Endodermal cell (in vitro differentiated cells): ENCODE data around the gene SFTPA2. TPM values are rescaled to one million over a fixed set of nuclear protein-coding genes. Genes with fewer than 3 reads are reported as not detected.
"Not testable (repeated sequence)": the region's sequence is repeated elsewhere in the genome, so short reads cannot be mapped to it uniquely, and the experiment has no call there.

Experiments used
- DNase-seq: peaks from one replicate; pipeline ENCODE4 v3.0.0-alpha.2; 2017
- H3K27ac ChIP-seq: 2 replicates; pipeline ENCODE4 v1.5.1; 2013; ENCODE audit warnings: mild to moderate bottlenecking, low read depth, low read length, moderate library complexity
- H3K27me3 ChIP-seq: 2 replicates; pipeline ENCODE4 v1.6.1; 2013; ENCODE audit warnings: mild to moderate bottlenecking, low read length, moderate library complexity; ENCODE audit not compliant: insufficient read depth, control insufficient read depth, poor library complexity, severe bottlenecking
- H3K36me3 ChIP-seq: 2 replicates; pipeline ENCODE4 v1.7.0; 2013; ENCODE audit warnings: mild to moderate bottlenecking, low read length, moderate library complexity; ENCODE audit not compliant: control insufficient read depth, insufficient read depth
- H3K4me1 ChIP-seq: one replicate; pipeline ENCODE4 v1.7.0; 2013; ENCODE audit warnings: low read length; ENCODE audit not compliant: control insufficient read depth, insufficient read depth
- H3K4me3 ChIP-seq: 2 replicates; pipeline ENCODE4 v1.5.1; 2013; ENCODE audit warnings: mild to moderate bottlenecking, low read length, moderate library complexity
- H3K9ac ChIP-seq: 2 replicates; pipeline ENCODE4 v1.6.1; 2013; ENCODE audit warnings: mild to moderate bottlenecking, low read length, moderate library complexity; ENCODE audit not compliant: poor library complexity, severe bottlenecking; ENCODE audit errors: extremely low read depth
- H3K9me3 ChIP-seq: 2 replicates; pipeline ENCODE4 v1.6.1; 2013; ENCODE audit warnings: mild to moderate bottlenecking, low read length, moderate library complexity; ENCODE audit not compliant: control insufficient read depth
- H3K27ac Mint-ChIP-seq: 2 replicates; pipeline ENCODE4 v1.8.0; 2020; ENCODE audit warnings: mixed read lengths
- H3K27me3 Mint-ChIP-seq: 2 replicates; pipeline ENCODE4 v1.8.0; 2021; ENCODE audit warnings: mild to moderate bottlenecking, mixed read lengths; ENCODE audit not compliant: insufficient read depth
- H3K36me3 Mint-ChIP-seq: 2 replicates; pipeline ENCODE4 v1.8.0; 2020; ENCODE audit warnings: low read depth, mixed read lengths
- H3K4me1 Mint-ChIP-seq: 2 replicates; pipeline ENCODE4 v1.8.0; 2020; ENCODE audit warnings: mixed read lengths
- H3K4me3 Mint-ChIP-seq: 2 replicates; pipeline ENCODE4 v1.8.0; 2020; ENCODE audit warnings: mild to moderate bottlenecking, moderate library complexity, mixed read lengths
- H3K9me3 Mint-ChIP-seq: 2 replicates; pipeline ENCODE4 v1.8.0; 2020; ENCODE audit warnings: mild to moderate bottlenecking, mixed read lengths
- WGBS, 2 experiments: methylation state at CpG; one replicate each; pipeline versions ENCODE4 v1.1.5 to v1.1.7; 2013; ENCODE audit warnings: missing lambda C conversion rate in 2 of 2, mixed read lengths in 1 of 2; ENCODE audit not compliant: insufficient coverage in 1 of 2, insufficient read length in 1 of 2; 5-methylcytosine and 5-hydroxymethylcytosine counted together
- total RNA-seq, 2 donors: library from RNA; stranded (reverse); fragmentation: NEBNext Ultra II Directional in 1 of 2; extraction: Animal tissue kit (Norgen Biotek cat#: 25700) in 1 of 2; gene quantifications; 2 replicates in 1 of 2; 3 replicates in 1 of 2; pipeline ENCODE4 v1.2.1, GENCODE V29; 2021

SFTPA2 gene
- total RNA-seq, 2 donors from 2014 or later: not detected

DNA sequence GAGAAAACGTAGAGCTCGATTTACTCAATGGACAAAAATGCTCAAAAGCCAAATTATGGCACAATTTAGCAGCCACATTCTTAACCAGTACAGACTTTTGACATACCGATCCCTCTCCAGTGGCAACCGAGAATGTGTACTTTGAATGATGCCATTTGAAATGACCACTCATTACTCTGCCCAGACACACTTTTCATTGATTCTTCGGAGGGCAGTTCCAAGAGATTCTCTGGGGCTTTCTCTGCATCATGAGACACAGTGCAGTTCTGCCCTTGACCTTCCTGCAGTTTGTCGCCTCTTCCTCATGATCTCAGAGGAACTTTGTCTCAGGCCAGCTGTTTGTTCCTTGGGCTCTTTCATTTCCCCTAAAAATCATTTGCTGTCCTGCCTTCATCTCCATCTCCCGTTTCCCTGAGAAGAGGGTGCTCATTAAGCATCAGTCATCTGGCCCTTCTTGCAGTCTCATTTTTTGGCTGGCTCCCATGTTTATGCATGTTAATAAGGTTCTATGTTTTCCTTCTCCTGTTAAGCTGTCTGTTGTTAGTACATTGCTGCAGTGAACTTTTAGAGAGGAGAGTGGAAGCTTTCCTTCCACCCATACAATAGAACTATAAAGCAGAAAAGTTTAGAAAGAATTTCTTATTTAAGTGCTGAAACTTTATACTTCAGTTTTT is 43.5 kb downstream of the SFTPA2 start:
- DNase-seq, H3K36me3 ChIP-seq, H3K9ac ChIP-seq, H3K9me3 Mint-ChIP-seq, H3K36me3 Mint-ChIP-seq, H3K4me1 Mint-ChIP-seq, H3K27ac Mint-ChIP-seq, H3K27me3 Mint-ChIP-seq, H3K27me3 ChIP-seq, H3K4me3 Mint-ChIP-seq, H3K4me3 ChIP-seq, H3K27ac ChIP-seq, H3K9me3 ChIP-seq, H3K4me1 ChIP-seq: not testable (repeated sequence)
- 75 to 84% methylated on average over 1 to 4 of the region's 7 CpGs for WGBS, 2 experiments

DNA sequence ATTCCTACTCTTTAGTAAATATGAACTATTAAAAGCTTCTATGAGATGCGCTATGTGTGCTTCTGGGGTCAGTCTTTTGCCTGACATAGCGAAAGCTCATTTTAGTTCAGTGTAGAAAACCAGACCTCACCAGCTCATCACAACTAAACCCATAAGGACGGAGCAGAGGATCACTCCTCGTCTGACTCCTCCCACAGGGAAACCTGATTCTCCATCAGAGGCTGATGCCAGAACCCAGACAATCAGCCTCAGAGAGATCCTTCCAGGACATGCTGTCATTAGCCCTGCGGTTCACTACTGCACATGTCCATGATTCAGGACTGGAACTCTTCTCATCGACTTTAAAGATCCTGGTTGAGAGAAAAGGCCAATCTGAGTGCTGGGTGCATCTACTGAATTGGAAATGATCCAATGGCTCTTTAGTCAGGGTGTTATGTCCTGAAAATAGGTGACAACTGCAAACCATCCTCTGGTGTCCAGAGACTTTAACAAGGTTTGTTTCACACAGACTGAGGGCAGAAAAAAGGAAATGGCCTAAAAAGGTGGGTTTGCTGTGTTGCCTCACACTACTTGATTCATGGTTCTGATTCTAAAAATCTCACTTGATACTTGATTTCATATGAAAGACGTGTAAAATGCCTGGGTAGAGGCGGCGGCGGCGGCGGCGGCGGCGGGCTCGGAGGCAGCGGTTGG is 48.2 kb downstream of the SFTPA2 start, which contains the start of gene EIF5AL1:
TSS of gene EIF5AL1 (plus strand) at position 643 of the 693 bp plus-strand sequence. CDS start 117 bp downstream, outside the sequence.
- not testable (repeated sequence) for H3K27ac Mint-ChIP-seq, H3K4me1 Mint-ChIP-seq, H3K4me3 ChIP-seq, H3K4me1 ChIP-seq, H3K9me3 Mint-ChIP-seq, H3K9ac ChIP-seq, H3K4me3 Mint-ChIP-seq, DNase-seq, H3K9me3 ChIP-seq, H3K27ac ChIP-seq, H3K36me3 ChIP-seq, H3K36me3 Mint-ChIP-seq, H3K27me3 ChIP-seq
- peaks cover 12% of the 10 kb centered on the region for H3K27me3 Mint-ChIP-seq
- WGBS, 2 experiments: 89% methylated on average over 3 of the region's 17 CpGs; no CpG with 5 or more reads in 1 of the 2 experiments

GRCh38 chr10:79509934-79510508 is 50.2 kb downstream of the SFTPA2 start:
- not testable (repeated sequence) for H3K27ac Mint-ChIP-seq, H3K36me3 Mint-ChIP-seq, H3K9me3 Mint-ChIP-seq, H3K4me3 ChIP-seq, H3K4me3 Mint-ChIP-seq, H3K27ac ChIP-seq, H3K9ac ChIP-seq, H3K4me1 Mint-ChIP-seq, H3K9me3 ChIP-seq, DNase-seq, H3K4me1 ChIP-seq, H3K36me3 ChIP-seq
- H3K27me3 Mint-ChIP-seq: peaks cover 25% of the 10 kb centered on the region
- WGBS, 2 experiments: no CpG with 5 or more reads among the region's 5 CpGs
- peaks cover 25% of the 10 kb centered on the region for H3K27me3 ChIP-seq

DNA sequence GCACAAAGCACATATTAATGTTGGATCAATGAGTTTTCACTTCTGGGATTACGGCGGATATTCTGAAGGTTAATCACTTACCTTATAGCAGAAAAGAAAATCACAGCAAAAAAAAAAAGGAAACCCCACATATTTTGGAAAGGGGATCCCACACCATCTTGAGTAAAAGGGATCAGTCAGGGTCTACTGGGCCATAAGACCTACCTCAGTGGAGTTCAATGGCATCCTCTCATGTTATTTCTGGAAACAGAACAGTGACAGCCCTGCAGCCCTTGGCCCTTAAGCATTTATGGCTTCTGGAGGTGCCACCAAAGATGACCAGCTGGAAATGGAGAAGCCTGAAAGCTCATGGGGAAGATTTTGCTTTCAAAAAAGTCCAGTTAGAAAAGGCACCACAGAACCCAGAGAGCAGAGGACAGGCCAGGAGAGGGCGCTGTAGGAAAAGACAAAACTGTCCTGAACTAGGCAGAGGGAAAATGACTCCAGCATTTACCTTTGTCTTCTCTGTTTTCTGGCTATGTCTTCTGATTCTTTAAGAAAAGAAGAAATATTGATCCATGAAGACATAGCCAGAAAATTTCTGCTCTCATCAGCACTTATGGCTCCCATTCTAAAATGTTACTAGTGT is 50.8 kb downstream of the SFTPA2 start:
- not testable (repeated sequence) for DNase-seq, H3K27ac Mint-ChIP-seq, H3K27ac ChIP-seq, H3K4me1 ChIP-seq, H3K4me1 Mint-ChIP-seq, H3K9ac ChIP-seq, H3K9me3 ChIP-seq, H3K36me3 ChIP-seq, H3K4me3 Mint-ChIP-seq, H3K9me3 Mint-ChIP-seq, H3K4me3 ChIP-seq, H3K36me3 Mint-ChIP-seq
- no CpG with 5 or more reads among the region's 3 CpGs for WGBS, 2 experiments
- peaks cover 25% of the 10 kb centered on the region for H3K27me3 ChIP-seq
- H3K27me3 Mint-ChIP-seq: peaks cover 25% of the 10 kb centered on the region

- peaks cover 30% of the 10 kb centered on the region for H3K27me3 Mint-ChIP-seq
- not testable (repeated sequence) for DNase-seq, H3K9ac ChIP-seq, H3K4me1 ChIP-seq, H3K36me3 Mint-ChIP-seq, H3K4me3 ChIP-seq, H3K9me3 Mint-ChIP-seq, H3K4me3 Mint-ChIP-seq, H3K9me3 ChIP-seq, H3K4me1 Mint-ChIP-seq, H3K27ac Mint-ChIP-seq, H3K27ac ChIP-seq, H3K36me3 ChIP-seq
- peaks cover 25% of the 10 kb centered on the region for H3K27me3 ChIP-seq
- 57 to 81% methylated on average over 1 to 3 of the region's 4 CpGs for WGBS, 2 experiments
These were observed 52.0 kb downstream of the SFTPA2 start for GRCh38 chr10:79508245-79508644.
